ENCODE data around the gene SPAG16. TPM values are rescaled to one million over a fixed set of nuclear protein-coding genes. Genes with fewer than 3 reads are reported as not detected.

The SPAG16 gene
- total RNA-seq, 1 experiment from 2014 or later = 16.0 TPM

GRCh38 chr2:213290501-213290900 lies 6.2 kb downstream of the SPAG16 start:
- ATAC-seq (no peak), DNase-seq (ENCODE audit: low spot score) (no peak)
- no peaks in the 10 kb centered on the region for H3K9me3 Mint-ChIP-seq
- H3K4me1 Mint-ChIP-seq = peaks cover 30% of the 10 kb centered on the region
- ChIA-PET POLR2A (no interaction called here), CTCF (no interaction called here)
- H3K27ac Mint-ChIP-seq = peak overlapping the region; percentile 42; the same call in 1 of the 2 replicates
- H3K36me3 Mint-ChIP-seq = peaks cover 10% of the 10 kb centered on the region
- TF ChIP-seq PRDM15 (CRISPR knock-in tag; IDR thresholded peaks at IDR 0.05) = no peak
- TF ChIP-seq, protein P1, sequence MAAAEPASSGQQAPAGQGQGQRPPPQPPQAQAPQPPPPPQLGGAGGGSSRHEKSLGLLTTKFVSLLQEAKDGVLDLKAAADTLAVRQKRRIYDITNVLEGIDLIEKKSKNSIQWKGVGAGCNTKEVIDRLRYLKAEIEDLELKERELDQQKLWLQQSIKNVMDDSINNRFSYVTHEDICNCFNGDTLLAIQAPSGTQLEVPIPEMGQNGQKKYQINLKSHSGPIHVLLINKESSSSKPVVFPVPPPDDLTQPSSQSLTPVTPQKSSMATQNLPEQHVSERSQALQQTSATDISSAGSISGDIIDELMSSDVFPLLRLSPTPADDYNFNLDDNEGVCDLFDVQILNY (CRISPR knock-in tag; IDR thresholded peaks at IDR 0.05) = no peak
- TF ChIP-seq ZBTB43 (CRISPR knock-in tag; IDR thresholded peaks at IDR 0.05) = no peak
- no peak for TF ChIP-seq OVOL2 (CRISPR knock-in tag; IDR thresholded peaks at IDR 0.05; ENCODE audit: borderline replicate concordance)
- no peak for TF ChIP-seq ZNF423 (CRISPR knock-in tag; IDR thresholded peaks at IDR 0.05)
- TF ChIP-seq, protein P2, sequence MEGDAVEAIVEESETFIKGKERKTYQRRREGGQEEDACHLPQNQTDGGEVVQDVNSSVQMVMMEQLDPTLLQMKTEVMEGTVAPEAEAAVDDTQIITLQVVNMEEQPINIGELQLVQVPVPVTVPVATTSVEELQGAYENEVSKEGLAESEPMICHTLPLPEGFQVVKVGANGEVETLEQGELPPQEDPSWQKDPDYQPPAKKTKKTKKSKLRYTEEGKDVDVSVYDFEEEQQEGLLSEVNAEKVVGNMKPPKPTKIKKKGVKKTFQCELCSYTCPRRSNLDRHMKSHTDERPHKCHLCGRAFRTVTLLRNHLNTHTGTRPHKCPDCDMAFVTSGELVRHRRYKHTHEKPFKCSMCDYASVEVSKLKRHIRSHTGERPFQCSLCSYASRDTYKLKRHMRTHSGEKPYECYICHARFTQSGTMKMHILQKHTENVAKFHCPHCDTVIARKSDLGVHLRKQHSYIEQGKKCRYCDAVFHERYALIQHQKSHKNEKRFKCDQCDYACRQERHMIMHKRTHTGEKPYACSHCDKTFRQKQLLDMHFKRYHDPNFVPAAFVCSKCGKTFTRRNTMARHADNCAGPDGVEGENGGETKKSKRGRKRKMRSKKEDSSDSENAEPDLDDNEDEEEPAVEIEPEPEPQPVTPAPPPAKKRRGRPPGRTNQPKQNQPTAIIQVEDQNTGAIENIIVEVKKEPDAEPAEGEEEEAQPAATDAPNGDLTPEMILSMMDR (IDR thresholded peaks at IDR 0.05) = no peak
- TF ChIP-seq, protein P3, sequence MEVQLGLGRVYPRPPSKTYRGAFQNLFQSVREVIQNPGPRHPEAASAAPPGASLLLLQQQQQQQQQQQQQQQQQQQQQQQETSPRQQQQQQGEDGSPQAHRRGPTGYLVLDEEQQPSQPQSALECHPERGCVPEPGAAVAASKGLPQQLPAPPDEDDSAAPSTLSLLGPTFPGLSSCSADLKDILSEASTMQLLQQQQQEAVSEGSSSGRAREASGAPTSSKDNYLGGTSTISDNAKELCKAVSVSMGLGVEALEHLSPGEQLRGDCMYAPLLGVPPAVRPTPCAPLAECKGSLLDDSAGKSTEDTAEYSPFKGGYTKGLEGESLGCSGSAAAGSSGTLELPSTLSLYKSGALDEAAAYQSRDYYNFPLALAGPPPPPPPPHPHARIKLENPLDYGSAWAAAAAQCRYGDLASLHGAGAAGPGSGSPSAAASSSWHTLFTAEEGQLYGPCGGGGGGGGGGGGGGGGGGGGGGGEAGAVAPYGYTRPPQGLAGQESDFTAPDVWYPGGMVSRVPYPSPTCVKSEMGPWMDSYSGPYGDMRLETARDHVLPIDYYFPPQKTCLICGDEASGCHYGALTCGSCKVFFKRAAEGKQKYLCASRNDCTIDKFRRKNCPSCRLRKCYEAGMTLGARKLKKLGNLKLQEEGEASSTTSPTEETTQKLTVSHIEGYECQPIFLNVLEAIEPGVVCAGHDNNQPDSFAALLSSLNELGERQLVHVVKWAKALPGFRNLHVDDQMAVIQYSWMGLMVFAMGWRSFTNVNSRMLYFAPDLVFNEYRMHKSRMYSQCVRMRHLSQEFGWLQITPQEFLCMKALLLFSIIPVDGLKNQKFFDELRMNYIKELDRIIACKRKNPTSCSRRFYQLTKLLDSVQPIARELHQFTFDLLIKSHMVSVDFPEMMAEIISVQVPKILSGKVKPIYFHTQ (CRISPR knock-in tag; IDR thresholded peaks at IDR 0.05) = no peak
- TF ChIP-seq ZNF425 (CRISPR knock-in tag; conservative IDR thresholded peaks at IDR 0.05) = no peak
- TF ChIP-seq NR2C2 (CRISPR knock-in tag; IDR thresholded peaks at IDR 0.05) = no peak
- no peak for TF ChIP-seq TCF7 (CRISPR knock-in tag; IDR thresholded peaks at IDR 0.05; ENCODE audit: low read depth)
- no peak for TF ChIP-seq KAT7 (CRISPR knock-in tag; IDR thresholded peaks at IDR 0.05; ENCODE audit: borderline replicate concordance)
- TF ChIP-seq IRF2 (CRISPR knock-in tag; IDR thresholded peaks at IDR 0.05; ENCODE audit: borderline replicate concordance, low read depth) = no peak
- no peak for TF ChIP-seq MLX (CRISPR knock-in tag; IDR thresholded peaks at IDR 0.05)
- TF ChIP-seq NFE2L1 (CRISPR knock-in tag; IDR thresholded peaks at IDR 0.05) = no peak
- no peak for TF ChIP-seq HMGA2 (CRISPR knock-in tag; IDR thresholded peaks at IDR 0.05)
- TF ChIP-seq CREM (CRISPR knock-in tag; IDR thresholded peaks at IDR 0.05) = no peak
- H3K4me3 Mint-ChIP-seq = no peak overlapping the region; the same call in none of the 2 replicates
- H3K27me3 Mint-ChIP-seq (ENCODE audit: low read depth) = no peaks in the 10 kb centered on the region
